MG63 (cell line): ENCODE measurements around the gene PHACTR1. TPM values are rescaled to one million over a fixed set of nuclear protein-coding genes. Genes with fewer than 3 reads are reported as not detected.

Experiments used
- DNase-seq: peaks from one replicate; pipeline ENCODE4 v3.0.0-alpha.2; 2020
- H3K27me3 ChIP-seq: fragments of 250-450 bp; sonication (Bioruptor Pico); 2 replicates; pipeline ENCODE4 v1.5.1; 2020; ENCODE audit warnings: mild to moderate bottlenecking, moderate library complexity
- H3K36me3 ChIP-seq: fragments of 250-450 bp; sonication (Bioruptor Pico); 2 replicates; pipeline ENCODE4 v1.5.1; 2020; ENCODE audit warnings: mild to moderate bottlenecking, moderate library complexity
- H3K4me3 ChIP-seq: fragments of 250-450 bp; sonication (Bioruptor Pico); 2 replicates; pipeline ENCODE4 v1.5.1; 2020; ENCODE audit warnings: mild to moderate bottlenecking, moderate library complexity
- H3K9me3 ChIP-seq: fragments of 250-450 bp; sonication (Bioruptor Pico); 2 replicates; pipeline ENCODE4 v1.5.1; 2020; ENCODE audit warnings: mild to moderate bottlenecking, moderate library complexity
- total RNA-seq: library from RNA; depleted of rRNA; stranded (reverse); fragments of >200 nt; shearing (Covaris generic); gene quantifications from 2 replicates; pipeline ENCODE4 v1.2.3, GENCODE V29; 2014; ENCODE audit warnings: low replicate concordance; rRNA removed

Gene PHACTR1
- 0.20 TPM in 1 of 2 replicates, not detected in the other for total RNA-seq

- DNase-seq, result no peak
- Histone ChIP-seq H3K4me3 (no peak within 1 kb of the TSS), H3K27me3 (peaks cover 59% of the 10 kb centered on the region), H3K36me3 (no peaks in the 10 kb centered on the region), H3K9me3 (0 out of 2 replicates have a peak, but pooled peaks cover 2% of the 10 kb centered on the region)
Measured at GRCh38 chr6:12716298-12716916, at the start of gene PHACTR1. TSS of gene PHACTR1 (plus strand) at chr6:12716767.

- DNase-seq, result no peak
- peaks cover 10% of the 10 kb centered on the region for H3K27me3 ChIP-seq
- H3K9me3 ChIP-seq, result no peaks in the 10 kb centered on the region
- no peaks in the 10 kb centered on the region for H3K36me3 ChIP-seq
- H3K4me3 ChIP-seq, result no peak overlapping the region
Measured at GRCh38 chr6:12666886-12667285, 49.7 kb upstream of the PHACTR1 start.

- Histone ChIP-seq H3K36me3 (no peaks in the 10 kb centered on the region), H3K4me3 (no peak overlapping the region), H3K9me3 (no peaks in the 10 kb centered on the region), H3K27me3 (peaks cover 20% of the 10 kb centered on the region)
- no peak for DNase-seq
Measured at GRCh38 chr6:12675931-12676330, 40.6 kb upstream of the PHACTR1 start.

- H3K36me3 ChIP-seq, result no peaks in the 10 kb centered on the region
- no peak for DNase-seq
- H3K27me3 ChIP-seq, result peaks cover 17% of the 10 kb centered on the region
- no peaks in the 10 kb centered on the region for H3K9me3 ChIP-seq
- H3K4me3 ChIP-seq, result no peak overlapping the region
Measured at GRCh38 chr6:12679341-12679740, 37.2 kb upstream of the PHACTR1 start.

GRCh38 chr6:12693122-12693521 is 23.4 kb upstream of the PHACTR1 start:
- Histone ChIP-seq H3K9me3 (no peaks in the 10 kb centered on the region), H3K4me3 (no peak overlapping the region), H3K27me3 (peaks cover 43% of the 10 kb centered on the region), H3K36me3 (no peaks in the 10 kb centered on the region)
- no peak for DNase-seq

- Histone ChIP-seq H3K4me3 (no peak overlapping the region), H3K36me3 (no peaks in the 10 kb centered on the region), H3K27me3 (peaks cover 46% of the 10 kb centered on the region), H3K9me3 (no peaks in the 10 kb centered on the region)
- DNase-seq, result no peak
Measured at GRCh38 chr6:12698298-12698697, 18.3 kb upstream of the PHACTR1 start.

GRCh38 chr6:12704946-12705345 is 11.6 kb upstream of the PHACTR1 start:
- no peaks in the 10 kb centered on the region for H3K36me3 ChIP-seq
- no peaks in the 10 kb centered on the region for H3K9me3 ChIP-seq
- H3K4me3 ChIP-seq, result no peak overlapping the region
- no peak for DNase-seq
- peaks cover 32% of the 10 kb centered on the region for H3K27me3 ChIP-seq

GRCh38 chr6:12709116-12709515 is 7.5 kb upstream of the PHACTR1 start:
- Histone ChIP-seq H3K27me3 (peaks cover 24% of the 10 kb centered on the region), H3K4me3 (no peak overlapping the region), H3K36me3 (no peaks in the 10 kb centered on the region), H3K9me3 (no peaks in the 10 kb centered on the region)
- DNase-seq, result no peak

GRCh38 chr6:12709556-12710232 is 6.9 kb upstream of the PHACTR1 start:
- Histone ChIP-seq H3K4me3 (no peak overlapping the region), H3K9me3 (no peaks in the 10 kb centered on the region), H3K27me3 (peaks cover 26% of the 10 kb centered on the region), H3K36me3 (no peaks in the 10 kb centered on the region)
- no peak for DNase-seq

GRCh38 chr6:12710921-12711320 is 5.6 kb upstream of the PHACTR1 start:
- DNase-seq, result no peak
- Histone ChIP-seq H3K9me3 (0 out of 2 replicates have a peak, but pooled peaks cover 2% of the 10 kb centered on the region), H3K4me3 (no peak overlapping the region), H3K36me3 (no peaks in the 10 kb centered on the region), H3K27me3 (peaks cover 36% of the 10 kb centered on the region)

- H3K27me3 ChIP-seq, result peaks cover 56% of the 10 kb centered on the region
- DNase-seq, result no peak
- no peaks in the 10 kb centered on the region for H3K36me3 ChIP-seq
- H3K4me3 ChIP-seq, result no peak overlapping the region
- H3K9me3 ChIP-seq, result 0 out of 2 replicates have a peak, but pooled peaks cover 2% of the 10 kb centered on the region
Measured at GRCh38 chr6:12714022-12714421, 2.5 kb upstream of the PHACTR1 start.

GRCh38 chr6:12715437-12715836 is 1.1 kb upstream of the PHACTR1 start:
- Histone ChIP-seq H3K27me3 (peaks cover 62% of the 10 kb centered on the region), H3K4me3 (no peak overlapping the region), H3K9me3 (0 out of 2 replicates have a peak, but pooled peaks cover 2% of the 10 kb centered on the region), H3K36me3 (no peaks in the 10 kb centered on the region)
- DNase-seq, result no peak

- 0 out of 2 replicates have a peak, but pooled peaks cover 2% of the 10 kb centered on the region for H3K9me3 ChIP-seq
- H3K36me3 ChIP-seq, result no peaks in the 10 kb centered on the region
- H3K27me3 ChIP-seq, result peaks cover 56% of the 10 kb centered on the region
- no peak for DNase-seq
- H3K4me3 ChIP-seq, result no peak overlapping the region
Measured at GRCh38 chr6:12717356-12717755, 789 bp downstream of the PHACTR1 start.

GRCh38 chr6:12718015-12718414 is 1.4 kb downstream of the PHACTR1 start:
- Histone ChIP-seq H3K4me3 (no peak overlapping the region), H3K9me3 (0 out of 2 replicates have a peak, but pooled peaks cover 2% of the 10 kb centered on the region), H3K27me3 (peaks cover 58% of the 10 kb centered on the region), H3K36me3 (no peaks in the 10 kb centered on the region)
- no peak for DNase-seq

- H3K4me3 ChIP-seq, result no peak overlapping the region
- 0 out of 2 replicates have a peak, but pooled peaks cover 2% of the 10 kb centered on the region for H3K9me3 ChIP-seq
- no peaks in the 10 kb centered on the region for H3K36me3 ChIP-seq
- DNase-seq, result no peak
- peaks cover 58% of the 10 kb centered on the region for H3K27me3 ChIP-seq
Measured at GRCh38 chr6:12719017-12719416, 2.5 kb downstream of the PHACTR1 start.

GRCh38 chr6:12720310-12720709 is 3.7 kb downstream of the PHACTR1 start:
- Histone ChIP-seq H3K27me3 (peaks cover 53% of the 10 kb centered on the region), H3K9me3 (0 out of 2 replicates have a peak, but pooled peaks cover under 1% of the 10 kb centered on the region), H3K4me3 (no peak overlapping the region), H3K36me3 (no peaks in the 10 kb centered on the region)
- no peak for DNase-seq

- DNase-seq, result no peak
- Histone ChIP-seq H3K4me3 (no peak overlapping the region), H3K36me3 (no peaks in the 10 kb centered on the region), H3K9me3 (no peaks in the 10 kb centered on the region), H3K27me3 (peaks cover 29% of the 10 kb centered on the region)
Measured at GRCh38 chr6:12725263-12725662, 8.7 kb downstream of the PHACTR1 start.

GRCh38 chr6:12729467-12729866 is 12.9 kb downstream of the PHACTR1 start:
- H3K4me3 ChIP-seq, result no peak overlapping the region
- DNase-seq, result no peak
- no peaks in the 10 kb centered on the region for H3K9me3 ChIP-seq
- no peaks in the 10 kb centered on the region for H3K36me3 ChIP-seq
- peaks cover 23% of the 10 kb centered on the region for H3K27me3 ChIP-seq
